GM12878 (cell line): Measurements from ENCODE around the gene MAMDC2. TPM values are rescaled to one million over a fixed set of nuclear protein-coding genes. Genes with fewer than 3 reads are reported as not detected.
A peak's percentile ranks its signal among the peaks of the same experiment; 100 is the strongest.

Experiments
- ATAC-seq: fragments of 200-7000 bp; cut with Tn5 transposase; 3 replicates; pipeline ENCODE4 v1.9.1; 2020; ENCODE audit warnings: mild to moderate bottlenecking, moderate library complexity
- BruUV-seq: library from RNA; stranded (reverse); fragments of 400-500 nt; replicated peaks from 2 replicates; lab custom pipeline; 2021; lab: Mats Ljungman, UMichigan
- CTCF ChIA-PET: fragments of 300-600 bp; sonication (Branson Sonifier 250); formaldehyde crosslinking; extraction: SDS; loops from one replicate; lab custom pipeline; 2021; ENCODE audit warnings: inconsistent platforms; lab: Yijun Ruan, JAX
- POLR2A ChIA-PET: fragments of 350-600 bp; formaldehyde crosslinking; extraction: SDS; loops from one replicate; lab custom pipeline; 2021; ENCODE audit warnings: inconsistent platforms; lab: Charles Lee
- RAD21 ChIA-PET: fragments of 300-600 bp; sonication (Branson Sonifier 250); formaldehyde crosslinking; loops from one replicate; lab custom pipeline; 2023; ENCODE audit warnings: antibody characterized with exemption; ENCODE audit not compliant: unreplicated experiment; lab: Charles Lee
- SMC1A ChIA-PET: fragments of 300-600 bp; sonication (Branson Sonifier 250); formaldehyde crosslinking; loops from one replicate; lab custom pipeline; 2023; ENCODE audit not compliant: unreplicated experiment, uncharacterized antibody; lab: Charles Lee
- DNase-seq: peaks from one replicate; pipeline ENCODE4 v3.0.0-alpha.2; 2011; ENCODE audit warnings: low read depth, low spot score
- FAIRE-seq: peaks from 3 replicates; lab custom pipeline; 2011; peaks lifted over from hg19 to GRCh38; lab: Jason Lieb, UNC
- H2AFZ ChIP-seq: 2 replicates; pipeline ENCODE4 v1.6.0; 2011; ENCODE audit warnings: low read depth, low read length, control low read depth; ENCODE audit not compliant: control insufficient read depth
- H3K27ac ChIP-seq: 2 replicates; pipeline ENCODE4 v1.5.1; 2011; ENCODE audit warnings: control low read depth; ENCODE audit not compliant: control insufficient read depth, insufficient read depth
- H3K27me3 ChIP-seq, 2 experiments: replicated peaks in 1 of 2; 2 replicates each; pipeline versions ENCODE4 v1.6.0 to v1.6.1; 2011; ENCODE audit warnings: low read length in 1 of 2; ENCODE audit not compliant: control insufficient read depth in 2 of 2, insufficient read depth in 2 of 2
- H3K36me3 ChIP-seq, 2 experiments: 2 replicates each; pipeline ENCODE4 v1.5.1; 2011; ENCODE audit warnings: low read length in 1 of 2; ENCODE audit not compliant: control insufficient read depth in 2 of 2, insufficient read depth in 2 of 2
- H3K4me1 ChIP-seq: 2 replicates; pipeline ENCODE4 v1.6.1; 2011; ENCODE audit warnings: mild to moderate bottlenecking, low read length, moderate library complexity, mixed read lengths; ENCODE audit not compliant: control insufficient read depth, insufficient read depth
- H3K4me2 ChIP-seq: 2 replicates; pipeline ENCODE4 v1.6.0; 2011; ENCODE audit warnings: control low read depth; ENCODE audit not compliant: control insufficient read depth, insufficient read depth
- H3K4me3 ChIP-seq: fragments of 200-600 bp; sonication (generic); 2 replicates; pipeline ENCODE4 v1.5.1; 2016
- H3K79me2 ChIP-seq: 2 replicates; pipeline ENCODE4 v1.6.0; 2011; ENCODE audit warnings: low read length; ENCODE audit not compliant: control insufficient read depth, insufficient read depth
- H3K9ac ChIP-seq: 2 replicates; pipeline ENCODE4 v1.8.0; 2011; ENCODE audit warnings: low read length, control low read depth, mixed read lengths; ENCODE audit not compliant: control insufficient read depth, insufficient read depth
- H3K9me3 ChIP-seq: replicated peaks from 3 replicates; pipeline ENCODE4 v1.5.1; 2011; ENCODE audit warnings: mild to moderate bottlenecking, low read length; ENCODE audit not compliant: control insufficient read depth, insufficient read depth
- H4K20me1 ChIP-seq: 2 replicates; pipeline ENCODE4 v1.6.0; 2011; ENCODE audit not compliant: control insufficient read depth, insufficient read depth
- BRCA1 ChIP-seq: IDR thresholded peaks from 2 replicates; pipeline ENCODE4 v1.6.1; 2011; ENCODE audit warnings: low read depth, low read length, improper control_type of control experiment
- CTCF ChIP-seq, 3 experiments: IDR thresholded peaks in 2 of 3; conservative IDR thresholded peaks in 1 of 3; 2 replicates each; pipeline ENCODE4 v1.5.1; 2011; ENCODE audit warnings: low read depth in 3 of 3, low read length in 3 of 3, mild to moderate bottlenecking in 3 of 3, control low read depth in 2 of 3, moderate library complexity in 2 of 3, inconsistent platforms in 1 of 3, mixed read lengths in 1 of 3; ENCODE audit not compliant: control insufficient read depth in 2 of 3, insufficient read depth in 1 of 3; ENCODE audit errors: extremely low read depth in 1 of 3
- IKZF1 ChIP-seq: fragments of 450-650 bp; conservative IDR thresholded peaks from 2 replicates; pipeline ENCODE4 v1.6.1; 2017; ENCODE audit warnings: antibody characterized with exemption, mild to moderate bottlenecking
- JUNB ChIP-seq: IDR thresholded peaks from 2 replicates; pipeline ENCODE4 v1.6.1; 2016; ENCODE audit warnings: antibody characterized with exemption, mild to moderate bottlenecking
- JUND ChIP-seq: IDR thresholded peaks from 2 replicates; pipeline ENCODE4 v1.6.1; 2012; ENCODE audit warnings: low read depth, mild to moderate bottlenecking, low read length, improper control_type of control experiment, moderate library complexity
- MEF2A ChIP-seq: IDR thresholded peaks from 2 replicates; pipeline ENCODE4 v1.6.1; 2011; ENCODE audit warnings: low read depth, mild to moderate bottlenecking, low read length, moderate library complexity; ENCODE audit not compliant: insufficient read depth
- NRF1 ChIP-seq: conservative IDR thresholded peaks from 2 replicates; pipeline ENCODE4 v1.6.1; 2011; ENCODE audit warnings: mild to moderate bottlenecking, low read depth, low read length, improper control_type of control experiment
- POU2F2 ChIP-seq: IDR thresholded peaks from 3 replicates; pipeline ENCODE4 v1.6.1; 2011; ENCODE audit warnings: low read depth, mild to moderate bottlenecking, low read length, borderline replicate concordance
- SIN3A ChIP-seq: IDR thresholded peaks from 2 replicates; pipeline ENCODE4 v1.6.1; 2012; ENCODE audit warnings: low read depth, low read length, improper control_type of control experiment
- SRF ChIP-seq, 2 experiments: IDR thresholded peaks; 2 replicates each; pipeline ENCODE4 v1.6.1; 2011; ENCODE audit warnings: low read depth in 2 of 2, low read length in 2 of 2, mild to moderate bottlenecking in 1 of 2, moderate library complexity in 1 of 2
- WRNIP1 ChIP-seq: IDR thresholded peaks from 2 replicates; pipeline ENCODE4 v1.6.1; 2011; ENCODE audit warnings: low read depth, low read length, improper control_type of control experiment, borderline replicate concordance
- ZBTB40 ChIP-seq: fragments of 450-650 bp; IDR thresholded peaks from 2 replicates; pipeline ENCODE4 v1.6.1; 2016; ENCODE audit warnings: mild to moderate bottlenecking, moderate library complexity, borderline replicate concordance
- ZNF384 ChIP-seq: IDR thresholded peaks from 2 replicates; pipeline ENCODE4 v1.6.1; 2012; ENCODE audit warnings: low read depth, mild to moderate bottlenecking, low read length, improper control_type of control experiment, borderline replicate concordance
- WGBS: methylation state at CpG from one replicate; pipeline ENCODE4 v1.1.6; 2016; ENCODE audit warnings: low lambda C conversion rate; ENCODE audit not compliant: insufficient replicate concordance, insufficient coverage; ENCODE audit errors: missing lambda C conversion rate; 5-methylcytosine and 5-hydroxymethylcytosine counted together
- in situ Hi-C: fragments of 300-500 bp; cut with MboI; formaldehyde crosslinking; loops from 9 replicates; pipeline ENCODE4 v1.14.3; 2018; ENCODE audit warnings: mixed read lengths
- intact Hi-C: fragments of 100-400 bp; cut with micrococcal nuclease; formaldehyde crosslinking; loops from one replicate; pipeline ENCODE4 v1.14.2; 2022; ENCODE audit not compliant: unreplicated experiment
- polyA plus RNA-seq, 11 experiments: library from polyadenylated mRNA; depleted of rRNA in 4 of 11; unstranded in 6 of 11; stranded (reverse) in 5 of 11; fragments of >200 nt; fragmentation: Nextera tagmentation in 4 of 11; fragmentation: Illumina TruSeq in 1 of 11; extraction: Ambion mirVana in 4 of 11; extraction: Trizol in 1 of 11; gene quantifications; 1 replicate in 1 of 11; 2 replicates in 10 of 11; pipeline versions ENCODE4 v1.2.1 to v1.2.3, GENCODE V29; 2011 to 2016; ENCODE audit warnings: inconsistent platforms in 2 of 11, missing spikeins in 2 of 11, low read depth in 1 of 11
- total RNA-seq, 4 experiments: library from RNA; depleted of rRNA in 3 of 4; stranded (reverse); fragments of >200 nt in 3 of 4; fragmentation: Illumina TruSeq in 1 of 4; extraction: Trizol in 1 of 4; gene quantifications; 2 replicates each; pipeline versions ENCODE4 v1.2.1 to v1.2.3, GENCODE V29; 2013 to 2021
- TF ChIP-seq, protein P1 (sequence below): fragments of 450-650 bp; IDR thresholded peaks from 2 replicates; pipeline ENCODE4 v1.6.1; 2017; ENCODE audit warnings: borderline replicate concordance

MAMDC2 gene
- total and polyA plus RNA-seq, 10 of the 15 experiments (the other 5 are each of a cell fraction or from before 2014, with no cell fraction given): 0.01 to 0.09 TPM; not detected in 8

- POLR2A ChIA-PET: no interaction called here
- intact Hi-C loops (loop anchor here (5.0 kb wide), 3 partner anchors 35 to 505 kb away; partner anchors contain the start of gene KLF9), in situ Hi-C loops (loop anchor here (5.0 to 25.0 kb wide), 3 partner anchors 155 to 1650 kb away; partner anchors contain the start of genes ABHD17B, C9orf85 and PTAR1)
- Histone ChIP-seq H3K27me3 (no peaks in the 10 kb centered on the region), H3K4me2 (peak overlapping the region; percentile 23), H2AFZ (no peak overlapping the region), H4K20me1 (no peaks in the 10 kb centered on the region), H3K79me2 (peaks cover 58% of the 10 kb centered on the region), H3K36me3 (peaks cover 0 to 22% of the 10 kb centered on the region in 2 experiments; a peak in 1 of 4 replicates), H3K9ac (no peak overlapping the region), H3K4me3 (peak overlapping the region; percentile 85), H3K4me1 (peaks cover 14% of the 10 kb centered on the region), H3K27ac (peak overlapping the region; percentile 55; the same call in 1 of the 2 replicates), H3K9me3 (no peaks in the 10 kb centered on the region; the same call in 2 of the 3 replicates)
- DNase-seq (no peak), FAIRE-seq (peak; percentile 72), ATAC-seq (peak; percentile 21)
- CTCF ChIA-PET: no interaction called here
- RAD21 ChIA-PET: interaction anchor here (0.6 kb wide), 1 partner anchor 40 kb away, joined by 3 read pairs; no protein-coding TSS in a partner anchor
- no TSS peak for BruUV-seq
- SMC1A ChIA-PET: interaction anchor here (1.1 to 2.2 kb wide), 6 partner anchors 9 to 340 kb away, joined by 3 to 6 read pairs (median 4); no protein-coding TSS in a partner anchor
- WGBS: 3% methylated on average over 2 of the region's 2 CpGs
- TF ChIP-seq, protein P1, sequence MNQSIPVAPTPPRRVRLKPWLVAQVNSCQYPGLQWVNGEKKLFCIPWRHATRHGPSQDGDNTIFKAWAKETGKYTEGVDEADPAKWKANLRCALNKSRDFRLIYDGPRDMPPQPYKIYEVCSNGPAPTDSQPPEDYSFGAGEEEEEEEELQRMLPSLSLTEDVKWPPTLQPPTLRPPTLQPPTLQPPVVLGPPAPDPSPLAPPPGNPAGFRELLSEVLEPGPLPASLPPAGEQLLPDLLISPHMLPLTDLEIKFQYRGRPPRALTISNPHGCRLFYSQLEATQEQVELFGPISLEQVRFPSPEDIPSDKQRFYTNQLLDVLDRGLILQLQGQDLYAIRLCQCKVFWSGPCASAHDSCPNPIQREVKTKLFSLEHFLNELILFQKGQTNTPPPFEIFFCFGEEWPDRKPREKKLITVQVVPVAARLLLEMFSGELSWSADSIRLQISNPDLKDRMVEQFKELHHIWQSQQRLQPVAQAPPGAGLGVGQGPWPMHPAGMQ: no peak
- TF ChIP-seq JUND (no peak), SIN3A (no peak), BRCA1 (no peak), NRF1 (no peak), JUNB (0 out of 2 replicates have a peak, but pooled peaks have one; percentile 33), ZNF384 (no peak), IKZF1 (no peak; the same call in 1 of the 2 replicates), SRF (IDR thresholded peaks at IDR 0.05; ENCODE audit: low read depth in 2 of 2, low read length in 2 of 2) (no peak), MEF2A (no peak), CTCF (IDR thresholded peaks at IDR 0.05 in 2 of 3, conservative IDR thresholded peaks at IDR 0.05 in 1 of 3; ENCODE audit: control insufficient read depth in 2 of 3, extremely low read depth in 1 of 3, insufficient read depth in 1 of 3, low read depth in 3 of 3, low read length in 3 of 3) (no peak), POU2F2 (no peak), ZBTB40 (no peak), WRNIP1 (no peak)
Measured at GRCh38 chr9:70262366-70262765, 218.7 kb downstream of the MAMDC2 start.
